HG03025 (cell line): ENCODE measurements around the gene ATG5.

Source experiments
- ATAC-seq: cut with Tn5 transposase; IDR thresholded peaks from one replicate; pipeline ENCODE4 v1.9.1; 2021; ENCODE audit warnings: mild to moderate bottlenecking, moderate library complexity; ENCODE audit not compliant: unreplicated experiment, low FRiP score

ATG5 gene

DNA sequence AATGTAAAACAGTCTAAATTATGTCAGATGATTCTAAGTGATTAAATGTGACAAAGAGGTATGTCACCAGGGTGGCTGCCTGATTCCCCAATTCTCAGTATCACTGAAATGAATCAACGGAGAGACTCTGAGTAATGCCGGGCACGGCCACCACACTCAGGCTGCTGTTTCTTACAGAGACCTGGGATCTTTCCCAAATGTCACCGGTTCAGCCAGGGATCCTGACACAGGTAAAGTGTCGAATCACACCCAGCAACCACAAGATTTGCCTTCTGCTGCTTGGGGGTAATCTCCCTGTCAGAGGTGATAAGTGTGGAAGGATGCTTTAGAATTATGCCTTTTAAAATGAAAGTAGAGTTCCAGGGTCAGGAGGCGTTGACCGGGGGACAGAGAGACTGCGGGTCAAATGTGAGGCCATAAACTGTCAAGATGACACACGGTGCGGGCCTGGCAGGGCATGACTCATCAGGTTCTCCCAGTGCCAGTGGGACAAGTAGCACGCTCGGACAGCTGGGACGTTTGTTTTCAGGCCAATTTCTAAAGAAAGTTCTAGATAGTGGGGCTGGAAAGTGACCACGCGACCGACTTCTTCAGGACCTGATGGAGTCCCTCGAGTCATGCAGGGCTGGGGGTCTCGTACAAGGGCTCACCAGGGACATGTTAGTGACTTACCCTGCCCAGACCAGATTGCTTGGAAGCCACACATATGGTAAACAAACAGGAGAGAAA, 190.5 kb downstream of the ATG5 start:
- ATAC-seq = no peak
